Mucosa of gallbladder (tissue), 1 donor: ENCODE measurements around the gene LCP1. TPM values are rescaled to one million over a fixed set of nuclear protein-coding genes. Genes with fewer than 3 reads are reported as not detected.
"Not testable (repeated sequence)": the region's sequence is repeated elsewhere in the genome, so short reads cannot be mapped to it uniquely, and the experiment has no call there.

Experiments used
- DNase-seq: peaks from one replicate; pipeline ENCODE4 v3.0.0-alpha.2; 2020; ENCODE audit warnings: low spot score
- total RNA-seq: library from RNA; stranded (reverse); gene quantifications from one replicate; pipeline ENCODE4 v1.2.1, GENCODE V29; 2021
- donor health status: DM: no; HTN: no; CAD: no.

Gene LCP1, protein sequence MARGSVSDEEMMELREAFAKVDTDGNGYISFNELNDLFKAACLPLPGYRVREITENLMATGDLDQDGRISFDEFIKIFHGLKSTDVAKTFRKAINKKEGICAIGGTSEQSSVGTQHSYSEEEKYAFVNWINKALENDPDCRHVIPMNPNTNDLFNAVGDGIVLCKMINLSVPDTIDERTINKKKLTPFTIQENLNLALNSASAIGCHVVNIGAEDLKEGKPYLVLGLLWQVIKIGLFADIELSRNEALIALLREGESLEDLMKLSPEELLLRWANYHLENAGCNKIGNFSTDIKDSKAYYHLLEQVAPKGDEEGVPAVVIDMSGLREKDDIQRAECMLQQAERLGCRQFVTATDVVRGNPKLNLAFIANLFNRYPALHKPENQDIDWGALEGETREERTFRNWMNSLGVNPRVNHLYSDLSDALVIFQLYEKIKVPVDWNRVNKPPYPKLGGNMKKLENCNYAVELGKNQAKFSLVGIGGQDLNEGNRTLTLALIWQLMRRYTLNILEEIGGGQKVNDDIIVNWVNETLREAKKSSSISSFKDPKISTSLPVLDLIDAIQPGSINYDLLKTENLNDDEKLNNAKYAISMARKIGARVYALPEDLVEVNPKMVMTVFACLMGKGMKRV
- total RNA-seq, result 43.4 TPM

DNA sequence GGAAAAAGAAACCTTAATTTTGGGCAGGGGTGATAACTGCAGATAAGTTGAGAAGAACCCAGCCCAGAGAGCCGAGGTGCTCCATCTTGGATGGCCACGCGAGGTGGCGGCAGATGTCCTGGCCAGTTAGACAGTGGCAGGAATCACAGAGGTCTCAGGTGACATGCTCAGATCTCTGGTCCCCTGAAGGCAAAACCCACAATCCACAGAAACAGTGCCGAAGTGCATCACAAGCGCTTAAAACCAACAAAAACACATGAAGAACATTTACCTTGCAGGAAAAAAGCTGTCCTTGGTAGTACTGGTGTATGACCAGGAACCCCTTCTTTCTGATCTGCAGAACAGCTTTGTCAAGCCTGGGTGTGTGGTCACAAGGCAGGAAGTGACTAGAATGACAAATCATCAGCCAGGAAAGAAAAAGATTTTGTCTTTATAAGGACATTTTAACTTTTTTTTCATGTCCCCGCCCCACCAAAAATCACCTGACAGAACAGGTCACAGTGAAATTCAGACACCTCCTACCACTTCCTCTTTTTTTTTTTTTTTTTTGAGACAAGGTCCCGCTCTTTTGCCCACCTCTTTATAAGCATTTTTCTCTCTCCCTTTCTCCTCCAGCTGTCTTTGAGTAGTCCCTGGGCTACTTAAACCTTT, at the start of gene LCP1:
TSS of gene LCP1 (minus strand) at position 338 of the 651 bp plus-strand sequence. CDS start 22,515 bp downstream, outside the sequence.
- DNase-seq, result peak; percentile 52

- no peak for DNase-seq
These were observed 47.3 kb upstream of the LCP1 start for GRCh38 chr13:46229251-46229650.

DNA sequence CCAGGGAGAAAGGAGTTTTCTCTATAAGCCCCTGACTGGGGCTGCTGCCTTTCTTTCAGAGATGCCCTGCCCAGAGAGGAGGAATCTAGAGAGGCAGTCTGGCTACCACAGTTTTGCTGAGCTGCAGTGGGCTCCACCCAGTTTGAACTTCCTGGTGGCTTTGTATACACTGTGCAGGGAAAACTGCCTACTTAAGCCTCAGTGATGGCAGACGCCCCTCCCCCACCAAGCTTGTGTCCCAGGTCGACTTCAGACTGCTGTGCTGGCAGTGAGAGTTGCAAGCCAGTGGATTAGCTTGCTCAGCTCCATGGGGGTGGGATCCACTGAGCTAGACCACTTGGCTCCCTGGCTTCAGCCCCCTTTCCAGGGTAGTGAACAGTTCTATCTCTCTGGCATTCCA, 38.3 kb upstream of the LCP1 start:
- peak; percentile 72 for DNase-seq

DNA sequence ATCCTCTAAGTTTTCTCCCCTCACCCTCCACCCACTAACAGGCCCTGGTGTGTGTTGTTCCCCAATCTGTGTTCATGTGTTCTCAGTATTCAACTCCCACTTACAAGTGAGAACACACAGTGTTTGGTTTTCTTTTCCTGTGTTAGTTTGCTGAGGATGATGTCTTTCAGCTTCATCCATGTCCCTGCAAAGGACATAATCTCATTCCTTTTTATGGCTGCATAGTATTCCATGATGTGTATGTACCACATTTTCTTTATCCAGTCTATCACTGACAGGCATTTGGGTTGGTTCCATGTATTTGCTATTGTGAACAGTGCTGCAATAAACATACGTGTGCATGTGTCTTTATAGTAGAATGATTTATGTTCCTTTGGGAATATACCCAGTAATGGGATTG, 32.8 kb upstream of the LCP1 start:
- DNase-seq, result not testable (repeated sequence)

DNA sequence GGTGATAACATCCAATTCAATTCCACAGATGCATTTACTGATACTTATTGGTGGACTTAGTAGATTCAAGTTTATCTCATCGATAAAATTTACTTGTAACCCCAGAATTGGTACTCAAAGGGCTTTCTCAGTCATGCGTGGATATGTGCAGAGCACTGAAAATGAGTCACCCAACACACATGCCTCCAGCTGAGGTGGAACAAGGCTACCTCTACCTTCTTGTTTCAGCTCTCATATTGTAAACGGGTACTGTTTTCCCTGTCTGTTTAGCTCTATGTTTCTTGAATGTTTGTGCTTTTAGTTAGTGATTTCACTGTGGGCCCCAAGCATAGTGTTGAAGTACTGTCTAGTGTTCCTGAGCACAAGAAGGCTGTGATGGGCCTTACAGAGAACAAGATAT, 31.3 kb upstream of the LCP1 start:
- no peak for DNase-seq

- peak; percentile 81 for DNase-seq
These were observed 29.7 kb upstream of the LCP1 start, which contains the start of gene LRRC63 for GRCh38 chr13:46211483-46212351. TSS of gene LRRC63 (plus strand) at chr13:46211928. CDS start at chr13:46213035, 1,107 bp downstream.

DNA sequence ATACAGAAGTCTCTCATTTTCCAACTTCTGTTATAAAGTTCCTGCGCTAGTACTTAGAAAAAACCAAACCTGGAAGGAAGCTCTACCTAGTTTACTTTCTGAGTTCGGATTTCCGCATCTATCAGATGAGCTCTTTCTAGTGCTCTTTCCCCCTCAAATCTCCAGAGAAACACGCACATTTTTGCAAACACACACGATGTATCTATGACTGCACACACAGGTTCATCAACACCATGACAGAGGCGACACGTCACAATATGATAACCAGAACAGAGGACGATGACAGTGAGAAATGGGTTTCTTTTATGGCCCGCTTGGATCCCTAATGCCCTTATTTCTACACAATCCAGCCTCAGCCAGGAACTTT, 29.1 kb upstream of the LCP1 start:
- DNase-seq, result no peak

DNA sequence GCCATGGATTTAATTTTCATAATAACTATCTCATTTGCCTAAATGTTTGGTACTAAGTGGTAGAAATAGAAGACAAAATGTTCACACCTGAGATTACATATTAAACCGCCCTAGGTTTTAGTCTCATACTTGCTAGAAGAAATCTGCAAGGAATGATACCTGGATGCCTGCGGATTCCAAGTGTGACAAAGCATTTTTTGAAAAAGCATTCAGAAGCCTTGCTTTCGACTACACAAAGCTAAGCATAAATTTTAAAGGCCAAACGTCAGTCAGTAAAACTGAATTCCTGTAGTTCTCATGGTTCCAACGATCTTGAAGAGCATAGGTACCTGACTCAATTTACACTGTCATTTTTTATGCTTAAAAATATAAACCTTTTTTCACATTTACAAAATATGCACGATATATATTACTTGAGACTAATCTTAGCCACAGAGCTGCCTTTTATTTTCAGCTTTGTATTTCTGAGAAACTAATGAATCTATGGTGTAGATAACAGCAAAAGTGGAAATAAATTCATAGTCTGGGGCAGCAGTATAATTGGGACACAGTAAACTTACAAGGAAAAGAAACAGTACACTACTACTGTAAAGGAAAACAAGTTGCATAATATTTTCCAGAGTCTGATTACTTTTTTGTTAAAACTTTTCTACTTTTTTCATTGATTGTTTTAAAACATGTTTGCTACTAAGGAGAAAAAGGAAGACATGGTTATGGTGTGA, 28.5 kb upstream of the LCP1 start:
- DNase-seq, result no peak

GRCh38 chr13:46207828-46208227, 25.9 kb upstream of the LCP1 start:
- peak; percentile 92 for DNase-seq

- no peak for DNase-seq
These were observed 24.2 kb upstream of the LCP1 start for GRCh38 chr13:46206143-46206542.

- DNase-seq, result no peak
These were observed 21.0 kb upstream of the LCP1 start for GRCh38 chr13:46202966-46203365.

DNA sequence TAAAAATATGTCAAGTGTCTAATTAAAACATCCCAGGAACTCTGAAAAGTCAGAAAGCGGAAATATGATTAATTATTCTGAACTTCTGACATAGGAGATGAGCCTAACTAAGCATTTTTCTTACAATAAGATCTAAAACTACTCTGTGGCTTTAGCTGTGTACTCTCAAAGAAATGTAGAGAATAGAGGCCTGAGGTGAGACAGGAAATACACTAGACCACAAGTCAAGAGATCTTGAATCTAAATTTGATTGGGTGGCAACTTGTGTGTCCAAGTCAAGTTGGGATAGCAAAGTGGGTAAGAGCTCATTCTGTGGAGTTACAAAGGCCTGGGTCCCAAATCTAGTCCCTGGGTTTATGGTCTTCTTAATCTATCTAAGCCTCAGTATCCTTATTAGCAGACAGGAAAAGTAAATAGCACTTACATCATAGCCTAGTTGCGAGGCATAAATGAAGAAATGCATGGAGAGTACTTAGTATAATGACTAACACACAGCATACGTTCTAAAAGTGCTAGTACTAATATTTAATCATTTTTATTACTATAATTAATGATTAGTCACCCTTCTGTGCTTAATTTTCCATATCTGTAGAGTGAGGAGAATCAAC, 20.3 kb upstream of the LCP1 start:
- DNase-seq, result no peak

- DNase-seq, result no peak
These were observed 16.8 kb upstream of the LCP1 start for GRCh38 chr13:46198696-46199193.

GRCh38 chr13:46197299-46198048, 15.5 kb upstream of the LCP1 start:
- DNase-seq, result no peak

GRCh38 chr13:46195016-46195415, 13.0 kb upstream of the LCP1 start:
- no peak for DNase-seq

DNA sequence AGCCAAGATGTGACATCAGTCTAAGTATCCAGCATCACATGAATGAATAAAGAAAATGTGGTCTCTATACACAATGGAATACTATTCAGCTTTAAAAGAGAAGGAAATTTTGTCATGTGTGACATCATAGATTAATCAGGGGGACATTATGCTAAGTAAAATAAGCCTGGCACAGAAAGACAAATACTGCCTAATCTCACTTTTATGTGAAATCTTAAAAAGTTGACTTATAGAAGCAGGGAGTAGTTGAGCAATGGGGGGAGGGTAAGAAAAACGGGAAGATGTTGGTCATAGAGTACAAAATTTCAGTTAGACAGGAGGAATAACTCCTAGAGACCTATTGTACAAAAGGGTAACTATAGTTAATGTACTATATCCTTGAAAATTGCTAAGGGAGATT, 10.4 kb upstream of the LCP1 start:
- no peak for DNase-seq

GRCh38 chr13:46185634-46186033, 3.7 kb upstream of the LCP1 start:
- no peak for DNase-seq

DNA sequence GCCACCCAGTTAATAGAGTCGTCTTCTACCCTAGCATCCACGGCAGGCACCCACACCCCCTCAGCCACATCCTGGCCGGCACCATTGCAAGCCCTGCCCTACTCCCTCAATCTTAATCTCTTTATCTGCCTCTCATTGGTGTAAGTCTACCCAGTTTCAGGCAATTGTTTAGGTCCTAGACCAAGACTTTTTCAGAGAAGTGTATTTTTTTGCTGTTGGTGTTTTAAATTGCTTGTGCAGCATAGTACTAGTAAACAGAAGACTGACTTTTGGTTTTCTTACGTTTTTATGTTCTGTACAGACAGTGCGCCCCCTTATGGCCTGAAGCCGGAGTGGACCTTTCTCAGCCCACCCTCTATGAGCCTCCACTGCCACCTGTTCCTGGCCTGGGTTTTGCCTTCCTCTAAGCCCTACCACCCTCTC, 2.3 kb upstream of the LCP1 start:
- DNase-seq, result peak; percentile 26
